H9 (cell line): ENCODE data around the gene GRIPAP1. TPM values are rescaled to one million over a fixed set of nuclear protein-coding genes. Genes with fewer than 3 reads are reported as not detected.

Experiments used
- DNase-seq: peaks from one replicate; pipeline ENCODE4 v3.0.0-alpha.2; 2017
- H2AFZ ChIP-seq: one replicate; pipeline ENCODE4 v1.6.1; 2013; ENCODE audit warnings: mild to moderate bottlenecking, low read length, control low read depth, moderate library complexity
- H2AK5ac ChIP-seq: 2 replicates; pipeline ENCODE4 v1.6.1; 2013; ENCODE audit warnings: low read length, control low read depth, mixed read lengths; ENCODE audit not compliant: insufficient read length
- H2BK120ac ChIP-seq: one replicate; pipeline ENCODE4 v1.6.1; 2013; ENCODE audit warnings: low read depth, mild to moderate bottlenecking, low read length, control low read depth, inconsistent platforms; ENCODE audit not compliant: poor library complexity, severe bottlenecking
- H2BK12ac ChIP-seq: 2 replicates; pipeline ENCODE4 v1.6.1; 2013; ENCODE audit warnings: low read length, control low read depth, mixed read lengths, low read depth; ENCODE audit not compliant: insufficient read length
- H2BK15ac ChIP-seq: 2 replicates; pipeline ENCODE4 v1.6.1; 2013; ENCODE audit warnings: low read depth, low read length, control low read depth
- H2BK20ac ChIP-seq: one replicate; pipeline ENCODE4 v1.6.1; 2013; ENCODE audit warnings: low read depth, mild to moderate bottlenecking, low read length, control low read depth, inconsistent platforms; ENCODE audit not compliant: poor library complexity, severe bottlenecking
- H2BK5ac ChIP-seq: 2 replicates; pipeline ENCODE4 v1.6.1; 2013; ENCODE audit warnings: low read length, control low read depth, mixed read lengths; ENCODE audit not compliant: insufficient read length
- H3K14ac ChIP-seq: 2 replicates; pipeline ENCODE4 v1.6.1; 2013; ENCODE audit warnings: low read length, control low read depth; ENCODE audit not compliant: insufficient read depth
- H3K18ac ChIP-seq: 2 replicates; pipeline ENCODE4 v1.6.1; 2013; ENCODE audit warnings: low read depth, mild to moderate bottlenecking, mixed read lengths, low read length, control low read depth; ENCODE audit not compliant: insufficient read length
- H3K23ac ChIP-seq: 2 replicates; pipeline ENCODE4 v1.6.1; 2013; ENCODE audit warnings: low read length, control low read depth, mixed read lengths, low read depth; ENCODE audit not compliant: insufficient read length
- H3K23me2 ChIP-seq: 2 replicates; pipeline ENCODE4 v1.6.1; 2013; ENCODE audit warnings: low read depth, mild to moderate bottlenecking, mixed read lengths, low read length, control low read depth; ENCODE audit not compliant: insufficient read length, poor library complexity, severe bottlenecking
- H3K27ac ChIP-seq: 2 replicates; pipeline ENCODE4 v1.5.1; 2013; ENCODE audit warnings: low read length, control low read depth, mixed read lengths, low read depth; ENCODE audit not compliant: insufficient read length
- H3K27me3 ChIP-seq: 2 replicates; pipeline ENCODE4 v1.6.1; 2013; ENCODE audit warnings: low read length, control low read depth, inconsistent platforms; ENCODE audit not compliant: insufficient read depth
- H3K4ac ChIP-seq: 2 replicates; pipeline ENCODE4 v1.6.1; 2013; ENCODE audit warnings: low read depth, mild to moderate bottlenecking, control low read depth, inconsistent platforms, low read length, moderate library complexity
- H3K4me1 ChIP-seq: 2 replicates; pipeline ENCODE4 v1.6.1; 2013; ENCODE audit warnings: low read length, control low read depth, inconsistent platforms; ENCODE audit not compliant: insufficient read depth
- H3K4me2 ChIP-seq: 2 replicates; pipeline ENCODE4 v1.6.1; 2013; ENCODE audit warnings: low read length, control low read depth, mixed read lengths; ENCODE audit not compliant: insufficient read length, insufficient read depth
- H3K56ac ChIP-seq: 2 replicates; pipeline ENCODE4 v1.6.1; 2013; ENCODE audit warnings: low read depth, mild to moderate bottlenecking, mixed read lengths, low read length, control low read depth; ENCODE audit not compliant: insufficient read length
- H3K79me1 ChIP-seq: 2 replicates; pipeline ENCODE4 v1.6.1; 2013; ENCODE audit warnings: low read depth, mild to moderate bottlenecking, moderate library complexity, low read length, control low read depth, inconsistent platforms; ENCODE audit not compliant: insufficient read depth, poor library complexity, severe bottlenecking
- H3K79me2 ChIP-seq: 2 replicates; pipeline ENCODE4 v1.6.1; 2013; ENCODE audit warnings: low read length, control low read depth, inconsistent platforms; ENCODE audit not compliant: insufficient read depth
- H3K9ac ChIP-seq: 2 replicates; pipeline ENCODE4 v1.6.1; 2013; ENCODE audit warnings: low read length, control low read depth, mixed read lengths; ENCODE audit not compliant: insufficient read length; ENCODE audit errors: extremely low read depth
- H3K9me3 ChIP-seq: one replicate; pipeline ENCODE4 v1.6.1; 2013; ENCODE audit warnings: low read depth, low read length, inconsistent platforms; ENCODE audit not compliant: control insufficient read depth
- H3T11ph ChIP-seq: one replicate; pipeline ENCODE4 v1.6.1; 2013; ENCODE audit warnings: mild to moderate bottlenecking, low read length, control low read depth, inconsistent platforms
- H4K20me1 ChIP-seq: one replicate; pipeline ENCODE4 v1.6.1; 2013; ENCODE audit not compliant: control insufficient read depth, insufficient read length, insufficient read depth
- H4K5ac ChIP-seq: 2 replicates; pipeline ENCODE4 v1.6.1; 2013; ENCODE audit warnings: low read depth, mild to moderate bottlenecking, mixed read lengths, low read length, control low read depth; ENCODE audit not compliant: insufficient read length
- H4K8ac ChIP-seq: replicated peaks from 2 replicates; pipeline ENCODE4 v1.6.1; 2013; ENCODE audit warnings: low read length, control low read depth, mixed read lengths, low read depth; ENCODE audit not compliant: insufficient read length
- H4K91ac ChIP-seq: 2 replicates; pipeline ENCODE4 v1.6.1; 2013; ENCODE audit warnings: low read depth, mild to moderate bottlenecking, moderate library complexity, mixed read lengths, low read length, control low read depth; ENCODE audit not compliant: insufficient read length
- H3K27ac Mint-ChIP-seq, 3 experiments: 2 replicates in 2 of 3; 3 replicates in 1 of 3; pipeline ENCODE4 v1.8.0; 2020 to 2021; ENCODE audit warnings: mixed read lengths in 3 of 3, mild to moderate bottlenecking in 1 of 3, moderate library complexity in 1 of 3
- H3K27me3 Mint-ChIP-seq: 2 replicates; pipeline ENCODE4 v1.8.0; 2021; ENCODE audit warnings: low read depth, mild to moderate bottlenecking, moderate library complexity, mixed read lengths
- H3K36me3 Mint-ChIP-seq, 3 experiments: 2 replicates in 2 of 3; 3 replicates in 1 of 3; pipeline ENCODE4 v1.8.0; 2020 to 2021; ENCODE audit warnings: low read depth in 3 of 3, mixed read lengths in 3 of 3; ENCODE audit not compliant: insufficient read depth in 1 of 3
- H3K4me1 Mint-ChIP-seq, 2 experiments: 2 replicates each; pipeline ENCODE4 v1.8.0; 2020; ENCODE audit warnings: mixed read lengths in 2 of 2
- H3K4me3 Mint-ChIP-seq, 2 experiments: 2 replicates in 1 of 2; 3 replicates in 1 of 2; pipeline ENCODE4 v1.8.0; 2020 to 2021; ENCODE audit warnings: mild to moderate bottlenecking in 2 of 2, mixed read lengths in 2 of 2, moderate library complexity in 1 of 2
- H3K9me3 Mint-ChIP-seq, 2 experiments: 2 replicates in 1 of 2; 3 replicates in 1 of 2; pipeline ENCODE4 v1.8.0; 2020; ENCODE audit warnings: mild to moderate bottlenecking in 2 of 2, mixed read lengths in 2 of 2, moderate library complexity in 1 of 2
- WGBS: extraction: QIAGEN DNeasy Blood & Tissue Kit; methylation state at CpG from one replicate; pipeline ENCODE4 v1.1.7; 2013; ENCODE audit warnings: missing lambda C conversion rate, low lambda C conversion rate, mixed read lengths; ENCODE audit not compliant: insufficient read length; ENCODE audit errors: extremely low coverage; 5-methylcytosine and 5-hydroxymethylcytosine counted together
- total RNA-seq: library from RNA; stranded (reverse); gene quantifications from 2 replicates; pipeline ENCODE4 v1.2.1, GENCODE V29; 2021
- TF ChIP-seq, protein P1 (sequence below): fragments of 200-600 bp; sonication (generic); conservative IDR thresholded peaks from 3 replicates; pipeline ENCODE4 v1.8.0; 2021; ENCODE audit warnings: antibody characterized with exemption, mild to moderate bottlenecking

Gene GRIPAP1
- total RNA-seq, 1 experiment from 2014 or later: 71.8 TPM

- Mint-ChIP-seq H3K9me3 (peaks cover 57 to 74% of the 10 kb centered on the region in 2 experiments), H3K4me1 (peaks cover 0 to 13% of the 10 kb centered on the region in 2 experiments; a peak in 2 of 4 replicates), H3K36me3 (peaks cover 31 to 43% (median 42%) of the 10 kb centered on the region in 3 experiments; a peak in 6 of 7 replicates), H3K27me3 (no peaks in the 10 kb centered on the region; the same call in 1 of the 2 replicates), H3K27ac (peak overlapping the region; percentile 98 to 99 (median 98)), H3K4me3 (peak overlapping the region; percentile 96 to 98)
- Histone ChIP-seq H4K8ac (no peak overlapping the region), H2BK5ac (peak overlapping the region; percentile 19), H2AK5ac (no peak overlapping the region), H3K9me3 (no peaks in the 10 kb centered on the region), H3K79me2 (peaks cover 2% of the 10 kb centered on the region; the same call in 1 of the 2 replicates), H2BK12ac (no peak overlapping the region), H3K4me2 (peak overlapping the region; percentile 84), H2BK15ac (no peak overlapping the region), H3K23me2 (no peaks in the 10 kb centered on the region), H4K5ac (peak overlapping the region; percentile 82), H2BK20ac (no peak overlapping the region), H3K27ac (peak overlapping the region; percentile 98), H3K18ac (peak overlapping the region; percentile 88), H3K9ac (peak overlapping the region; percentile 93), H3K23ac (no peak overlapping the region), H2BK120ac (no peak overlapping the region), H3K56ac (peak overlapping the region; percentile 76), H3K27me3 (no peaks in the 10 kb centered on the region), H4K91ac (no peak overlapping the region), H4K20me1 (peaks cover 2% of the 10 kb centered on the region), H3T11ph (no peak overlapping the region), H3K4me1 (no peaks in the 10 kb centered on the region), H3K4ac (no peak overlapping the region), H2AFZ (no peak overlapping the region), H3K14ac (peak overlapping the region; percentile 64), H3K79me1 (peaks cover 2% of the 10 kb centered on the region)
- WGBS: no CpG with 5 or more reads among the region's 17 CpGs
- TF ChIP-seq, protein P1, sequence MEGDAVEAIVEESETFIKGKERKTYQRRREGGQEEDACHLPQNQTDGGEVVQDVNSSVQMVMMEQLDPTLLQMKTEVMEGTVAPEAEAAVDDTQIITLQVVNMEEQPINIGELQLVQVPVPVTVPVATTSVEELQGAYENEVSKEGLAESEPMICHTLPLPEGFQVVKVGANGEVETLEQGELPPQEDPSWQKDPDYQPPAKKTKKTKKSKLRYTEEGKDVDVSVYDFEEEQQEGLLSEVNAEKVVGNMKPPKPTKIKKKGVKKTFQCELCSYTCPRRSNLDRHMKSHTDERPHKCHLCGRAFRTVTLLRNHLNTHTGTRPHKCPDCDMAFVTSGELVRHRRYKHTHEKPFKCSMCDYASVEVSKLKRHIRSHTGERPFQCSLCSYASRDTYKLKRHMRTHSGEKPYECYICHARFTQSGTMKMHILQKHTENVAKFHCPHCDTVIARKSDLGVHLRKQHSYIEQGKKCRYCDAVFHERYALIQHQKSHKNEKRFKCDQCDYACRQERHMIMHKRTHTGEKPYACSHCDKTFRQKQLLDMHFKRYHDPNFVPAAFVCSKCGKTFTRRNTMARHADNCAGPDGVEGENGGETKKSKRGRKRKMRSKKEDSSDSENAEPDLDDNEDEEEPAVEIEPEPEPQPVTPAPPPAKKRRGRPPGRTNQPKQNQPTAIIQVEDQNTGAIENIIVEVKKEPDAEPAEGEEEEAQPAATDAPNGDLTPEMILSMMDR: no peak
- DNase-seq: peak; percentile 50
Observed at GRCh38 chrX:49001521-49002090, 458 bp downstream of the GRIPAP1 start.
